Endothelial cell of umbilical vein (primary cell): ENCODE data around the gene COASY. TPM values are rescaled to one million over a fixed set of nuclear protein-coding genes. Genes with fewer than 3 reads are reported as not detected.
A peak's percentile ranks its signal among the peaks of the same experiment; 100 is the strongest.

Source experiments
- BruUV-seq: library from RNA; stranded (reverse); fragments of 400-500 nt; replicated peaks from 2 replicates; lab custom pipeline; 2021; lab: Mats Ljungman, UMichigan
- CTCF ChIA-PET: fragments of 300-600, 350-600 bp; sonication (Branson Sonifier 250); formaldehyde crosslinking; loops from one replicate; lab custom pipeline; 2021; ENCODE audit warnings: antibody characterized with exemption, inconsistent platforms; lab: Charles Lee
- POLR2A ChIA-PET: fragments of 300-600, 350-600 bp; sonication (Branson Sonifier 250); formaldehyde crosslinking; loops from one replicate; lab custom pipeline; 2021; ENCODE audit warnings: antibody characterized with exemption, inconsistent platforms; lab: Charles Lee
- DNase-seq: peaks from one replicate; pipeline ENCODE4 v3.0.0-alpha.2; 2011; ENCODE audit warnings: low read depth, low spot score
- FAIRE-seq: peaks from 2 replicates; lab custom pipeline; 2011; peaks lifted over from hg19 to GRCh38; lab: Jason Lieb, UNC
- H2AFZ ChIP-seq: 2 replicates; pipeline ENCODE4 v1.6.0; 2012; ENCODE audit warnings: low read depth, low read length, control low read depth, inconsistent platforms
- H3K27ac ChIP-seq: 2 replicates; pipeline ENCODE4 v1.5.1; 2011; ENCODE audit warnings: low read depth, mild to moderate bottlenecking, control low read depth, low read length, moderate library complexity; ENCODE audit not compliant: insufficient read depth
- H3K27me3 ChIP-seq, 2 experiments: 2 replicates each; pipeline versions ENCODE4 v1.6.0 to v1.6.1; 2011; ENCODE audit warnings: low read length in 2 of 2, mixed read lengths in 1 of 2; ENCODE audit not compliant: control insufficient read depth in 2 of 2, insufficient read depth in 2 of 2
- H3K36me3 ChIP-seq, 2 experiments: 2 replicates in 1 of 2; 3 replicates in 1 of 2; pipeline ENCODE4 v1.5.1; 2011; ENCODE audit warnings: low read length in 2 of 2, mild to moderate bottlenecking in 1 of 2, moderate library complexity in 1 of 2; ENCODE audit not compliant: control insufficient read depth in 2 of 2, insufficient read depth in 2 of 2; ENCODE audit errors: extremely low read depth in 1 of 2
- H3K4me1 ChIP-seq: 3 replicates; pipeline ENCODE4 v1.5.1; 2011; ENCODE audit warnings: mild to moderate bottlenecking, low read length; ENCODE audit not compliant: control insufficient read depth, insufficient read depth; ENCODE audit errors: extremely low read depth
- H3K4me2 ChIP-seq: 2 replicates; pipeline ENCODE4 v1.6.1; 2011; ENCODE audit warnings: low read length, control low read depth, mixed read lengths; ENCODE audit not compliant: insufficient read depth
- H3K4me3 ChIP-seq, 3 experiments: fragments of 200-600 bp in 1 of 3; sonication (generic), shearing (Covaris generic) in 1 of 3; replicated peaks in 1 of 3; 2 replicates each; pipeline ENCODE4 v1.5.1; 2011 to 2016; ENCODE audit warnings: control low read depth in 3 of 3, low read length in 3 of 3, mild to moderate bottlenecking in 2 of 3, inconsistent platforms in 1 of 3, low read depth in 1 of 3, moderate library complexity in 1 of 3; ENCODE audit not compliant: insufficient read depth in 1 of 3
- H3K79me2 ChIP-seq: 2 replicates; pipeline ENCODE4 v1.6.0; 2012; ENCODE audit warnings: low read length, inconsistent platforms; ENCODE audit not compliant: control insufficient read depth, insufficient read depth
- H3K9ac ChIP-seq: replicated peaks from 2 replicates; pipeline ENCODE3; 2011; ENCODE audit warnings: low read length, control low read depth; ENCODE audit not compliant: insufficient read depth; ENCODE audit errors: extremely low read depth
- H3K9me1 ChIP-seq: replicated peaks from 3 replicates; pipeline ENCODE4 v1.6.0; 2011; ENCODE audit warnings: mild to moderate bottlenecking, low read length; ENCODE audit not compliant: control insufficient read depth, insufficient read depth; ENCODE audit errors: extremely low read depth
- H3K9me3 ChIP-seq: replicated peaks from 2 replicates; pipeline ENCODE4 v1.5.1; 2012; ENCODE audit warnings: low read length, inconsistent platforms; ENCODE audit not compliant: control insufficient read depth, insufficient read depth
- H4K20me1 ChIP-seq: replicated peaks from 2 replicates; pipeline ENCODE3; 2011; ENCODE audit warnings: mild to moderate bottlenecking, low read length; ENCODE audit not compliant: control insufficient read depth, insufficient read depth; ENCODE audit errors: extremely low read depth
- CTCF ChIP-seq, 2 donors: IDR thresholded peaks; 1 replicate in 1 of 2; 2 replicates in 1 of 2; pipeline ENCODE4 v1.5.1; 2011; ENCODE audit warnings: low read length in 2 of 2, mild to moderate bottlenecking in 2 of 2, moderate library complexity in 2 of 2, control low read depth in 1 of 2, inconsistent platforms in 1 of 2, low read depth in 1 of 2; ENCODE audit not compliant: insufficient read depth in 1 of 2; ENCODE audit errors: extremely low read depth in 1 of 2
- FOS ChIP-seq: IDR thresholded peaks from 2 replicates; pipeline ENCODE4 v1.6.1; 2011; ENCODE audit warnings: mild to moderate bottlenecking, low read length, moderate library complexity, borderline replicate concordance; ENCODE audit not compliant: insufficient read depth
- GATA2 ChIP-seq: IDR thresholded peaks from 2 replicates; pipeline ENCODE4 v1.7.0; 2011; ENCODE audit warnings: low read depth, mild to moderate bottlenecking, moderate library complexity, mixed read lengths, low read length; ENCODE audit not compliant: insufficient read length, insufficient read depth
- MAX ChIP-seq: IDR thresholded peaks from 2 replicates; pipeline ENCODE4 v1.6.1; 2011; ENCODE audit not compliant: insufficient read depth, insufficient read length
- POLR2A ChIP-seq: IDR thresholded peaks from 2 replicates; pipeline ENCODE4 v1.6.1; 2012; ENCODE audit warnings: low read depth, mild to moderate bottlenecking, control low read depth, low read length
- POLR2AphosphoS5 ChIP-seq: IDR thresholded peaks from 2 replicates; pipeline ENCODE4 v1.6.1; 2012; ENCODE audit warnings: low read depth, mild to moderate bottlenecking, control low read depth, low read length, moderate library complexity; ENCODE audit not compliant: insufficient read depth
- dilution Hi-C: fragments of 300-500 bp; cut with MboI; formaldehyde crosslinking; loops from one replicate; pipeline ENCODE4 v1.15.0; 2019; ENCODE audit warnings: low sequenced_read_pairs; ENCODE audit not compliant: extremely low pct_ligation_motif_present
- intact Hi-C: fragments of 100-400 bp; cut with micrococcal nuclease; formaldehyde crosslinking; loops from one replicate; pipeline ENCODE4 v1.10.0; 2022
- polyA plus RNA-seq, 4 experiments: library from polyadenylated mRNA; depleted of rRNA in 3 of 4; stranded (reverse) in 3 of 4; unstranded in 1 of 4; fragments of >200 nt; gene quantifications; 2 replicates each; pipeline versions ENCODE4 v1.2.1 to v1.2.3, GENCODE V29; 2011 to 2012; ENCODE audit warnings: missing spikeins in 1 of 4
- total RNA-seq: library from RNA; stranded (reverse); gene quantifications from 2 replicates; pipeline ENCODE4 v1.2.3, GENCODE V29; 2021

The COASY gene
- total and polyA plus RNA-seq, 2 donors (not counting 3 experiments of a cell fraction or from before 2014, with no cell fraction given): 39.6 to 69.2 TPM

- TF ChIP-seq GATA2: no peak
- Histone ChIP-seq H3K36me3 (peaks cover 8 to 14% of the 10 kb centered on the region in 2 experiments), H3K27ac (peak overlapping the region; percentile 14), H3K4me3 (peak overlapping the region; percentile 55 to 64 (median 62)), H3K79me2 (peaks cover 46% of the 10 kb centered on the region), H3K4me1 (peaks cover 11% of the 10 kb centered on the region), H4K20me1 (no peaks in the 10 kb centered on the region), H3K9ac (peak overlapping the region; percentile 72), H3K9me3 (no peaks in the 10 kb centered on the region), H3K27me3 (no peaks in the 10 kb centered on the region), H3K4me2 (peak overlapping the region; percentile 82), H3K9me1 (no peaks in the 10 kb centered on the region), H2AFZ (peak overlapping the region; percentile 38)
- DNase-seq (peak; percentile 40), FAIRE-seq (peak; percentile 31)
- intact Hi-C loops: loop anchor here (1.0 to 5.0 kb wide), 5 partner anchors 32 to 562 kb away; partner anchors contain the start of genes BECN1, NBR1, PSMC3IP and TUBG2
- TSS peak; percentile 37 for BruUV-seq
- POLR2A ChIA-PET: interaction anchor here (0.6 to 1.6 kb wide), 5 partner anchors 9 to 70 kb away, joined by 3 to 5 read pairs (median 4); partner anchors contain the start of gene PLEKHH3
- dilution Hi-C loops: loop anchor here (10.0 kb wide), 1 partner anchor 206 kb away; no protein-coding TSS in a partner anchor
- CTCF ChIA-PET: interaction anchor here (0.5 to 4.2 kb wide), 21 partner anchors 8 to 872 kb away, joined by 3 to 109 read pairs (median 4); partner anchors contain the start of genes BECN1, CCR10, PLEKHH3 and PSMC3IP
Measured at GRCh38 chr17:42608305-42609181, 46.6 kb downstream of the COASY start.

GRCh38 chr17:42609182-42609813, 47.4 kb downstream of the COASY start, which contains the start of the genes RETREG3 and TUBG1:
Gene RETREG3 (minus strand): TSS chr17:42609374. CDS start chr17:42609324, 50 bp downstream.
Gene TUBG1 (plus strand): TSS chr17:42609683. CDS start chr17:42609738, 55 bp downstream.
- ChIA-PET CTCF (interaction anchor here (0.7 to 4.2 kb wide), 17 partner anchors 9 to 320 kb away, joined by 3 to 109 read pairs (median 5); partner anchors contain the start of genes BECN1, CCR10, PLEKHH3 and PSMC3IP), POLR2A (interaction anchor here (0.7 to 1.6 kb wide), 4 partner anchors 9 to 154 kb away, joined by 3 to 8 read pairs (median 4); partner anchors contain the start of gene PLEKHH3)
- Histone ChIP-seq H3K9ac (peak within 1 kb of the TSS; percentile 72), H4K20me1 (no peaks in the 10 kb centered on the region), H3K27me3 (no peaks in the 10 kb centered on the region), H3K4me1 (peaks cover 11% of the 10 kb centered on the region), H3K27ac (peak within 1 kb of the TSS; percentile 69), H3K9me1 (no peaks in the 10 kb centered on the region), H3K9me3 (no peaks in the 10 kb centered on the region), H2AFZ (peak within 1 kb of the TSS; percentile 91), H3K4me3 (peak within 1 kb of the TSS; percentile 73 to 81 (median 79)), H3K4me2 (peak within 1 kb of the TSS; percentile 82), H3K36me3 (peaks cover 13 to 16% of the 10 kb centered on the region in 2 experiments), H3K79me2 (peaks cover 45% of the 10 kb centered on the region)
- DNase-seq: peak; percentile 99
- TF ChIP-seq POLR2A (peak; percentile 89), FOS (no peak), POLR2AphosphoS5 (peak; percentile 85), MAX (no peak), CTCF (IDR thresholded peaks at IDR 0.05; ENCODE audit: extremely low read depth in 1 of 2, insufficient read depth in 1 of 2, low read depth in 1 of 2, low read length in 2 of 2) (peak; percentile 39 to 72)
- dilution Hi-C loops (loop anchor here (10.0 kb wide), 1 partner anchor 206 kb away; no protein-coding TSS in a partner anchor), intact Hi-C loops (loop anchor here (1.0 to 5.0 kb wide), 5 partner anchors 32 to 562 kb away; partner anchors contain the start of genes BECN1, NBR1, PSMC3IP and TUBG2)
- no TSS peak for BruUV-seq
- peak; percentile 97 for FAIRE-seq
